GM12873 (cell line): ENCODE measurements around the gene ORAI3.

ENCODE experiments used
- CTCF ChIP-seq: IDR thresholded peaks from 2 replicates; pipeline ENCODE4 v1.5.1; 2012; ENCODE audit warnings: low read depth, mild to moderate bottlenecking, moderate library complexity, low read length, control low read depth; ENCODE audit not compliant: insufficient read depth; ENCODE audit errors: missing control alignments

The ORAI3 gene

GRCh38 chr16:30958175-30959079 is 9.6 kb downstream of the ORAI3 start:
- no peak for TF ChIP-seq CTCF

GRCh38 chr16:30961384-30961783 is 12.5 kb downstream of the ORAI3 start:
- no peak for TF ChIP-seq CTCF

GRCh38 chr16:30963925-30964511 is 15.2 kb downstream of the ORAI3 start:
- TF ChIP-seq CTCF: no peak

GRCh38 chr16:30964574-30965226 is 15.8 kb downstream of the ORAI3 start:
- no peak for TF ChIP-seq CTCF

GRCh38 chr16:30965436-30965835 is 16.6 kb downstream of the ORAI3 start:
- TF ChIP-seq CTCF: no peak

GRCh38 chr16:30966033-30966619 is 17.3 kb downstream of the ORAI3 start:
- TF ChIP-seq CTCF: no peak

- no peak for TF ChIP-seq CTCF
Measured at GRCh38 chr16:30967795-30968194, 18.9 kb downstream of the ORAI3 start.
